Mucosa of descending colon (tissue), 3 donors: ENCODE data around the gene DLG2. TPM values are rescaled to one million over a fixed set of nuclear protein-coding genes. Genes with fewer than 3 reads are reported as not detected.

Source experiments
- ATAC-seq: fragments of 200-7000 bp; cut with Tn5 transposase; one replicate; pipeline ENCODE4 v1.9.1; 2020; ENCODE audit warnings: mild to moderate bottlenecking, moderate library complexity
- DNase-seq, 3 donors: peaks; one replicate each; pipeline ENCODE4 v3.0.0-alpha.2; 2020
- H3K36me3 ChIP-seq: fragments of 200-600 bp; one replicate; pipeline ENCODE4 v1.8.0; 2021; ENCODE audit warnings: low read depth, mild to moderate bottlenecking
- H3K4me1 ChIP-seq: fragments of 200-600 bp; one replicate; pipeline ENCODE4 v1.8.0; 2021; ENCODE audit warnings: low read depth, mild to moderate bottlenecking
- H3K4me3 ChIP-seq: fragments of 200-600 bp; one replicate; pipeline ENCODE4 v1.8.0; 2021; ENCODE audit warnings: mild to moderate bottlenecking
- H3K9me3 ChIP-seq: fragments of 200-600 bp; one replicate; pipeline ENCODE4 v1.8.0; 2021; ENCODE audit warnings: mild to moderate bottlenecking
- intact Hi-C, 2 donors: fragments of 100-400 bp; cut with DNase I in 1 of 2; cut with micrococcal nuclease in 1 of 2; formaldehyde crosslinking; loops; one replicate each; pipeline versions ENCODE4 v1.11.0 to v1.11.1; 2022; cut with DNase I, micrococcal nuclease
- total RNA-seq, 3 donors: library from RNA; stranded (reverse); fragmentation: NEBNext Ultra II Directional in 2 of 3; extraction: Animal tissue kit (Norgen Biotek cat#: 25700) in 2 of 3; gene quantifications; one replicate each; pipeline versions ENCODE4 v1.2.1 to v1.2.4, GENCODE V29; 2021 to 2023
- TF ChIP-seq, protein P1 (sequence below): fragments of 200-600 bp; IDR thresholded peaks from one replicate; pipeline ENCODE4 v1.8.0; 2022; ENCODE audit warnings: antibody characterized with exemption, mild to moderate bottlenecking
- donor health status: DM: no; HTN: no; CAD: no; lungs with moderate emphysema.
- donor health status: DM: no; HTN: no; CAD: no.
- donor health status: DM: no; HTN: yes; CAD: no.

DLG2 gene
- total RNA-seq, 3 donors from 2014 or later: 2.1 to 11.1 (median 2.4) TPM

- Histone ChIP-seq H3K9me3 (no peaks in the 10 kb centered on the region), H3K4me3 (no peak overlapping the region), H3K36me3 (no peaks in the 10 kb centered on the region), H3K4me1 (no peaks in the 10 kb centered on the region)
- intact Hi-C loops: no loop called here
- TF ChIP-seq, protein P1, sequence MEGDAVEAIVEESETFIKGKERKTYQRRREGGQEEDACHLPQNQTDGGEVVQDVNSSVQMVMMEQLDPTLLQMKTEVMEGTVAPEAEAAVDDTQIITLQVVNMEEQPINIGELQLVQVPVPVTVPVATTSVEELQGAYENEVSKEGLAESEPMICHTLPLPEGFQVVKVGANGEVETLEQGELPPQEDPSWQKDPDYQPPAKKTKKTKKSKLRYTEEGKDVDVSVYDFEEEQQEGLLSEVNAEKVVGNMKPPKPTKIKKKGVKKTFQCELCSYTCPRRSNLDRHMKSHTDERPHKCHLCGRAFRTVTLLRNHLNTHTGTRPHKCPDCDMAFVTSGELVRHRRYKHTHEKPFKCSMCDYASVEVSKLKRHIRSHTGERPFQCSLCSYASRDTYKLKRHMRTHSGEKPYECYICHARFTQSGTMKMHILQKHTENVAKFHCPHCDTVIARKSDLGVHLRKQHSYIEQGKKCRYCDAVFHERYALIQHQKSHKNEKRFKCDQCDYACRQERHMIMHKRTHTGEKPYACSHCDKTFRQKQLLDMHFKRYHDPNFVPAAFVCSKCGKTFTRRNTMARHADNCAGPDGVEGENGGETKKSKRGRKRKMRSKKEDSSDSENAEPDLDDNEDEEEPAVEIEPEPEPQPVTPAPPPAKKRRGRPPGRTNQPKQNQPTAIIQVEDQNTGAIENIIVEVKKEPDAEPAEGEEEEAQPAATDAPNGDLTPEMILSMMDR: no peak
- ATAC-seq (no peak), DNase-seq (no peak)
These were observed 2134.1 kb downstream of the DLG2 start for GRCh38 chr11:83493034-83493433.

GRCh38 chr11:83483808-83484207, 2143.3 kb downstream of the DLG2 start:
- no peak for DNase-seq
- Histone ChIP-seq H3K9me3 (no peaks in the 10 kb centered on the region), H3K36me3 (no peaks in the 10 kb centered on the region), H3K4me1 (no peaks in the 10 kb centered on the region), H3K4me3 (no peak overlapping the region)
- TF ChIP-seq, protein P1: no peak
- no peak for ATAC-seq
- intact Hi-C loops: no loop called here

- no peaks in the 10 kb centered on the region for H3K4me1 ChIP-seq
- no peak overlapping the region for H3K4me3 ChIP-seq
- no peaks in the 10 kb centered on the region for H3K9me3 ChIP-seq
- ATAC-seq: no peak
- no peaks in the 10 kb centered on the region for H3K36me3 ChIP-seq
- no peak for DNase-seq
- intact Hi-C loops: no loop called here
- TF ChIP-seq, protein P1: no peak
These were observed 2146.3 kb downstream of the DLG2 start for GRCh38 chr11:83480811-83481210.

DNA sequence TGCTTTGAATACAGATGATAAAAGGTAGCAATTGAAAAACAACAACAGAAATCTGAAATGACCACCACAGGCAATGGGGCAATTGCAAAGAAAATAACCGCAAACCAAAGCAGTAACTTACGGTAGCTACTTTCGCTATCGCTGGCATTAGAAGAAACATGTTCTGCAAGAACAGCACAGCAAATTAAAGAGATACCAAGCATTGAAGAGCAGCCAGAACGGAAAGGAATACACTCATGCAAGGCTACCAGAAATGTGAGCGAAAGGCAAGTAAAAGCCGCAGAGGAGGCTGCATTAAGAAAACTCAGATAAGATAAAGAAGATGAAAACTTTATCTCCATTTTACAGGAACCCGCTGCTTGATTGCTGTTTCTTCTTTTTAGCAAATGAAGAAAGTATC, 2146.9 kb downstream of the DLG2 start:
- no peak for ATAC-seq
- Histone ChIP-seq H3K4me3 (no peak overlapping the region), H3K9me3 (no peaks in the 10 kb centered on the region), H3K36me3 (no peaks in the 10 kb centered on the region), H3K4me1 (no peaks in the 10 kb centered on the region)
- no peak for DNase-seq
- TF ChIP-seq, protein P1: no peak
- intact Hi-C loops: no loop called here

- ATAC-seq (no peak), DNase-seq (no peak)
- Histone ChIP-seq H3K36me3 (no peaks in the 10 kb centered on the region), H3K4me1 (no peaks in the 10 kb centered on the region), H3K9me3 (no peaks in the 10 kb centered on the region), H3K4me3 (no peak overlapping the region)
- intact Hi-C loops: no loop called here
- TF ChIP-seq, protein P1: no peak
These were observed 2149.4 kb downstream of the DLG2 start for GRCh38 chr11:83477772-83478171.

GRCh38 chr11:83475760-83476159, 2151.4 kb downstream of the DLG2 start:
- no peaks in the 10 kb centered on the region for H3K4me1 ChIP-seq
- TF ChIP-seq, protein P1: no peak
- H3K4me3 ChIP-seq: no peak overlapping the region
- ATAC-seq (no peak), DNase-seq (no peak)
- no peaks in the 10 kb centered on the region for H3K36me3 ChIP-seq
- no peaks in the 10 kb centered on the region for H3K9me3 ChIP-seq
- intact Hi-C loops: no loop called here
